HG03378 (cell line): ENCODE results near the gene NOTUM.

Experiments
- ATAC-seq: cut with Tn5 transposase; IDR thresholded peaks from one replicate; pipeline ENCODE4 v1.9.1; 2021; ENCODE audit warnings: mild to moderate bottlenecking, moderate library complexity; ENCODE audit not compliant: unreplicated experiment

NOTUM gene

GRCh38 chr17:81961087-81961511 lies at the start of gene NOTUM:
Gene NOTUM (minus strand): TSS chr17:81961187. CDS start chr17:81960909, 278 bp downstream.
- ATAC-seq, result no peak

GRCh38 chr17:82009413-82009812 lies 48.4 kb upstream of the NOTUM start:
- ATAC-seq, result no peak

- no peak for ATAC-seq
Observed at GRCh38 chr17:82008941-82009405, 48.0 kb upstream of the NOTUM start.

- no peak for ATAC-seq
Observed at GRCh38 chr17:82008258-82008940, 47.4 kb upstream of the NOTUM start.

DNA sequence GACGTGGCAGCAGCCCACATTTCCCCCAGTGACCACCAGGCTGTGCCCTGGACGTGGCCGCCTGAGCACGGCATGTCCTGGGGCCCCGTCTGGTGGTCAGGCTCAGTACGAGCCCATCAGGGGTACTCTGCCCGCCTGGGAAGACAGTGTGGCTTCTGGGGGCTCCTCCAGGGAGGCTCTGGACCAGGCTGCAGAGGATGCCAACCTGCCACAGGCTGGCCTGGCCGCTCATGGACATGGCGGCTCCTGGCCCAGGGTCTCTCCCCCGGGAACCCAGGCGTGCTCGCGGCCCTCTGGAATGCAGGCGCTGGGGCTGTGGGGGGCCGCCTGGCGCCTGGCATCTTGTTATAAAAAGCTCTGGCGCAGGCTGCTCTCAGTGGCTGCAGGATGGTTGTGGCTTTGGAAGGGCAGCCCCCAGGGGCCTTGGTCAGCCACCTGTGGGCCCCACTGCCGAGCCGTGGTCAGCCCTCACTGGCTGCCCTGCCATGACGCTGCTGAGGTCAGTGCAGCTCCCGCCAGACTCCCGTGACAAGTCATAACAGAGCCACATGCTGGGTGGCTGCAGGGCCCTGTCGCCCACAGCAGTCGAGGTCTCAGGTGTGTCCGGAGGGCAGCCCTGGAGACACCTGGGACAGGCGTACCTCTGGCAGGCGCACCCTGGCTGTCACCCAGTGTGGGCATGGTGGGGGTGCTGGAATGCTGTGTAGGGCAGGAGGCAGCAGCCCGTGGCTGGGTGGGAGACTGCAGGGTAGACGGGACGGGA lies 46.7 kb upstream of the NOTUM start:
- ATAC-seq, result no peak

DNA sequence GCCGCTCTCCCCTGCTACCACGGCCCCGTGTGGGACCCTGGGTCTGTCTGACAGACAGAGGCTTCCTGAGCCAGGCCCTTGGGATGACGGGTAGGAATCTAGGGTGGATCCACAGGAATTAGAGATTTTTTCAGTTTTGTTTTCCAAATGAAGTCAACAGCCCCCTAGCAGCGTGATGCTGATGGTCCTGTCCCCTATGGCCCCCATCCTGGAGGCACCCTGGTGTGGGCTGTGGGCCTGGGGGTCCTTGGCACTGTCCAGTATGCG lies 46.2 kb upstream of the NOTUM start:
- no peak for ATAC-seq

DNA sequence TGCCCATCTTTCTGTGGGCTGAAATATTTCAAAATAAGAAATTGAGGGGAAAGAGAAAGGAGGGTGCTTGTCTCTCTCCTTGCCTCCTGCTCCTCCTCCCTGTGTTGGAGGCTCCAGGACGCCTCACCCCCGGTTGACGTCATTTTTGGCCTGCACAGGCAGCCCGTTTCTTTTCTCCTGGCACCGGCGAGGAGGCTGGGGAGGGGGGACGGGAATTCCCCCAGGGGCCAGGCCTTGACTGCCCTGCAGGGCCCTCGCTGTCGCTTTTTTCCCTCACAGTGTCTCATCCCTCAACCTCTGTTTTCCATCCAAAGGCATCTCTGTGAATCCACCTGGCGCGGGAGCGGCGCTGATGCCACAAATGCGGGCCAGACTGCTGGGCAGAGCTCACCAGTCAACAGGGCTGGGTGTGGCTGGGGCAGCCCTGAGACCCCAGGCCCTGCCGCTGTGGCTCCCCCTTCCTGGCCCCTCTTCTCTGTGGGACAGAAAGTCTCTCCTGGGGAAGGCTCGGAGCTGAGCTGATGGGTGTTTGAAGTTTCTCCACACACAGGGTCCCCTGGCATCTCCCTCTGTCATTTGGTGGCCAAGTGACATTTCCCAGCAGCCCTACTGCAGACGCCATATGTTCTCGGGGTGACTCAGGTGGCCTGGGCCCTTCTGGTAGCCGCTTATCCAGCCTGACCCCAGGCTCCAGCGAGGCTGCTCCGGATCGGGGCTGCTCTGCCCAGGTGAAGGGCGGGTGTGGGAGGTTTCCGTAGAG lies 45.7 kb upstream of the NOTUM start:
- no peak for ATAC-seq

DNA sequence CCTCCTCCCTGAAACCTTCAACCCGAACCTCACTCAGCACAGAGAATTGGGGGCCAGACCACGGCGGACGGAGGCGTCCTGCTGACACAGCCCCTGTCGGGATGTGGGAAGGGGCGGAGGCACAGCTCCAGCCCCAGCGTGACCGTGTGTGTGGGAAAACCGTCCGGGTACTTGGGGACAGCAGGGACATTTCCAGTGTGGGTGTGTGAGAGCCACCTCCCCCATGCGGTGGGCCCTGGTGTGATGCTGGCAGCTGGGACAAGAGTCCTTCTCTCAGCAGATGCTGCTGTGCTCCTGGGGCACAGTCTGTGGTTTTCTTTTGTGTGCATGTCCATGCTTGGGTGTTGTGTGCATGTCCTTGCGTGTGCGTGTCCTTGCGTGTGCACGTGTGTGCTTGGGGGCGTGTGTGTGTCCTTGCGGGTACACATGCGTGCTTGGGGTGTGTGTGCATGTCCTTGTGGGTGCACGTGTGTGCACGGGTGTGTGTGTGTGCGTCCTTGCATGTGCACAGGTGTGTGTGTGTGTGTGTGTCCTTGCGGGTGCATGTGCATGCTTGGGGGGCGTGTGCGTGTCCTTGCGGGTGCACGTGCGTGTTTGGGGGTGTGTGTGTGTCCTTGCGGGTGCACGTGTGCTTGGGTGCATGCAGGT lies 44.8 kb upstream of the NOTUM start:
- ATAC-seq, result no peak

GRCh38 chr17:82004517-82005455 lies 43.8 kb upstream of the NOTUM start:
- ATAC-seq, result no peak

DNA sequence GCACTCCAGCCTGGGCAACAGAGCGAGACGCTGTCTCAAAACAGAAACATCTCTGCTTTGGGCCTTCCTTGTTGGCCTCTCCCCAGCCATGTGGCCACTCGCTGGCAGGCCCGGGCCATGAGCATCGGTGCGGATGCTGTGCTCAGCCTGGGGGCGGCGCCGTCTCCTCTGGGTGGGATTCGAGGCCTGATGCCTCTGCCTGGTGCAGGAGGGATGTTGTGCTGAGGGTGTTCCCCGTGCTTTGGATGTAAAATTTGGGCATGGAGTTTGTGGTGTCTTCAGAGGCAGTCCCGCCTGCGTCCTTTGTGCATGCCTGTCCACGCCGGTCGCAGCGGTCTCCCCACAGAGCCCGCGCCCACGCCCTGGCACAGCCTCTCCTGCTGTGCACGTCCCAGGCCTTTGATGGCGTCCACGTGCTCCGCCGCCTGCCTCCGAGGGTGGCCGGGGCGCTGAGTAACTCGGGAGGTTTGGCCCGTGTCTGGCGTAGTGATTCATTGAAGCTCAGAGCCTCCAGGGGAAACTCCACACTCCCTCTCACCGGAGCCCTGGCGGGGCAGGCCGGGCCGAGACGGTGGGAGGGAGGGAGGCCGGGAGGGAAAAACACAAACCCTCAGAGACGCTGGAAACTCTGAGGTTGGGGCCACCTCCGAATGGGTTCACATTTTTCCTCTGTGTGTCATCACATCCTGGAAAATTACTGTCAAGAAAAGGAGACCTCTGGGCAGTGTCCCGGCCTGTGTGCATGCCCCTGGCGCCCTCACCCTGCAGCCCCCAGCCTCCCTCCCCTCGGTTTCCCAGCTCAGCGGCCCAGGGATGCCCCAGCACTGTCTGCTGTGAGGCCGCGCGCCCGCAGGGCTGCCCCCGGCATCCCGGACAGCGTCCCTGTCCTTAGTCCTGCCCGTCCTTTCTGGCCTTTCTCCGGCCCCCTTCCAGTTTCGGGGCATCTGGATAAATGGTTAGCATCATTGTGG lies 42.7 kb upstream of the NOTUM start:
- no peak for ATAC-seq

DNA sequence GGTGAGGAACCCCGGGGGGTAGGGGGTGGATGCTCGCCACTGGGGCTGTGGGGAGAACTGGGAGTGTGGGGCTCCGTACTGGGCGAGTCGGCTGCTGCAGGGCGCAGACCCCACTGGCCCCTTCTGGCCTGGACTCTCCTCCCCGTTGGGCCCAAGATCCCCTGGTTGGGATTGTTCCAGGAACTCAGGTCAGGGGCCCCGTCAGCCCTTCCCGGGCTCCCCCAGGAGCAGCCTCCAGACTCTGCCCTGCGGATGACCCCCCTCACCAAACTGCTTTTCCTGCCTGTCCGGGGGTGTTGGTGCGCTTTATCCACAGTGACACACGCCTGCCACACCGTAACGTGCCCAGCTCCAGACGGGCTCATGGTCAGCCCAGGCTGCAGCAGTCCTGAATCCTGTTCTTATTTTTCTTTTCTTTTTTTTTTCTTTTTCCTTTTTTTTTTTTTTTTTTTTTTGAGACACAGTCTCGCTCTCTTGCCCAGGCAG lies 40.6 kb upstream of the NOTUM start:
- ATAC-seq, result no peak

- no peak for ATAC-seq
Observed at GRCh38 chr17:82000803-82001570, 40.0 kb upstream of the NOTUM start.

DNA sequence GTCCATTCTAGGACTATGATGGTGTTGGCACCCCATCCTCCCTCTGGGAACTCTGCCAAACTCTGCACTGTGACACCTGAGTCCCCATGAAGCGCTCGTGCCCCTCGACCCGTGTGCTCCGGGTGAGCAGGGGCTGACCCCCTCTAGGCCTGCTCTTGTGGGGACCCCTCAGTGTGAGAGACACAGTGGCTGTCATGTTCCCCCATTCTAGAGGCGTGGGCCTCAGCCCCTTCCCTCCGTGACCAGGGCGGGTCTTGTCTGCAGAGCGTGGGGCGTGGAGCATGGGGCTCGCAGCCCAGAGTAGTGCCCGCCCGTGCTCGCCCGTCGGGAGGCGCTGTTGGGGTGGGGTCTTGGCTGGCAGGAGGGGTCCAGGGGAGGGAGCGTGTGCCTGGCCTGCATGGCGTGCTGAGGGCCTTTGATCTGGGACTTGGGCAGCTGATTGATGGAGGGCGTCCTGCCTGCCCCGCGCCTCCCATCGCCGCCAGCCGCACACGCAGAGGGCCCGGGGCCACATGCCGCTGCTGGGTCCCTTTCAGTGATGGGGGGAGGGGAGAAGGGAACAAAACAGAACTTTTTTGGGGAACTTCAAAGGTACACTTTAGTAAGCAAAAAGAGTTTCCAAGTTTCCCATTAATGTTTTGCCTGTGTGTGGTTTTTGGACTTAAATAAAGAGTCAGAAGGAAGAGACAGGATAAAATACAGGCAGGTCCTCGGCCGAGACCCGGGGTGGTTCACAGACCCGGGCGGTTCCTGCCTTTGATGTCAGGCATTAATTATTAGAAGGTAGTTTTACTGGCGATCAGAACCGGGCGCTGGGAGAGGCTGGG lies 39.2 kb upstream of the NOTUM start:
- ATAC-seq, result no peak

DNA sequence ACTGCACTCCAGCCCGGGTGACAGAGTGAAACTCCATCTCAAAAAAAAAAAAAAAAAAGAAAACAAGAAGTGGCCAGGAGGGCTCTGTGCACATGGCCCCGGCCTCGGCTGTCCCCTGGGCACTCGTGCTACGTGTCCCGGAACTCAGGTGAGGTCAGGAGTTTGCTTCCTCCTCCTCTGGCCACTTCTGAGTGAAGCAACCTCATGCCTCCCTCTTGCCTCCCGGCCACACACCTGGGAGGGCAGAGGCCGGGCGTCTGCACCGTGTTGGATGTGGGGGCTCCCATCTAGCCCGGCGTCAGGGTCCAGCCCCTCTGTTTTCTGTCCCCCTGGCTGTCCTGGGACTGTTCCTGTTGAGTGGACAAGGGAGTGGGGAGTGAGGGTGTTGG lies 38.6 kb upstream of the NOTUM start:
- ATAC-seq, result no peak

- ATAC-seq, result no peak
Observed at GRCh38 chr17:81998691-81999438, 37.9 kb upstream of the NOTUM start.

GRCh38 chr17:81998212-81998611 lies 37.2 kb upstream of the NOTUM start:
- no peak for ATAC-seq
